ENCODE measurements around the gene BEND3.

GRCh38 chr6:107161521-107161920 is 46.2 kb upstream of the BEND3 start:
- no peak for TF ChIP-seq EP300 (IDR thresholded peaks at IDR 0.05)
- TF ChIP-seq, protein P1, sequence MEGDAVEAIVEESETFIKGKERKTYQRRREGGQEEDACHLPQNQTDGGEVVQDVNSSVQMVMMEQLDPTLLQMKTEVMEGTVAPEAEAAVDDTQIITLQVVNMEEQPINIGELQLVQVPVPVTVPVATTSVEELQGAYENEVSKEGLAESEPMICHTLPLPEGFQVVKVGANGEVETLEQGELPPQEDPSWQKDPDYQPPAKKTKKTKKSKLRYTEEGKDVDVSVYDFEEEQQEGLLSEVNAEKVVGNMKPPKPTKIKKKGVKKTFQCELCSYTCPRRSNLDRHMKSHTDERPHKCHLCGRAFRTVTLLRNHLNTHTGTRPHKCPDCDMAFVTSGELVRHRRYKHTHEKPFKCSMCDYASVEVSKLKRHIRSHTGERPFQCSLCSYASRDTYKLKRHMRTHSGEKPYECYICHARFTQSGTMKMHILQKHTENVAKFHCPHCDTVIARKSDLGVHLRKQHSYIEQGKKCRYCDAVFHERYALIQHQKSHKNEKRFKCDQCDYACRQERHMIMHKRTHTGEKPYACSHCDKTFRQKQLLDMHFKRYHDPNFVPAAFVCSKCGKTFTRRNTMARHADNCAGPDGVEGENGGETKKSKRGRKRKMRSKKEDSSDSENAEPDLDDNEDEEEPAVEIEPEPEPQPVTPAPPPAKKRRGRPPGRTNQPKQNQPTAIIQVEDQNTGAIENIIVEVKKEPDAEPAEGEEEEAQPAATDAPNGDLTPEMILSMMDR (IDR thresholded peaks at IDR 0.05): no peak

All from suprapubic skin (tissue), 3 donors.